Measurements from ENCODE around the gene PROX1.

DNA sequence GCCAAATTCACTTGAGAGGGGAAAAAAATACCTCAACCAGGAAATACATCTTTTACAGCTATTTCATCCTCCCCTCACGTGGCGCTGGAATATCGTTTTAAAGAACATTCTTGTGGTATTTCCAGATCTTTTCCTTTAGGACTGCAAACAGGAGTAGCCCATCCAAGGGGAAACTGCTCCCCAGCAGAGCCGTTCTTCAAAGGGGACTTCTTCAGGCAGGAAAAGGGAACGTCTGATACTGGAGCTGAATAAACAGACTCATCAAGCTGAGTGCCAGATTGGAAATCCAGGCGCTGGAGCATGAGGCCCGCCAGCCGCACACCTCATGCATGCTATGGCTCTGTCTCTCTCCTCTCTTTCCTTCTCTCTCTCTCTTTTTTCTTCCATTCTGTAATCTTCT, 34.0 kb upstream of the PROX1 start:
- TF ChIP-seq, protein P1, sequence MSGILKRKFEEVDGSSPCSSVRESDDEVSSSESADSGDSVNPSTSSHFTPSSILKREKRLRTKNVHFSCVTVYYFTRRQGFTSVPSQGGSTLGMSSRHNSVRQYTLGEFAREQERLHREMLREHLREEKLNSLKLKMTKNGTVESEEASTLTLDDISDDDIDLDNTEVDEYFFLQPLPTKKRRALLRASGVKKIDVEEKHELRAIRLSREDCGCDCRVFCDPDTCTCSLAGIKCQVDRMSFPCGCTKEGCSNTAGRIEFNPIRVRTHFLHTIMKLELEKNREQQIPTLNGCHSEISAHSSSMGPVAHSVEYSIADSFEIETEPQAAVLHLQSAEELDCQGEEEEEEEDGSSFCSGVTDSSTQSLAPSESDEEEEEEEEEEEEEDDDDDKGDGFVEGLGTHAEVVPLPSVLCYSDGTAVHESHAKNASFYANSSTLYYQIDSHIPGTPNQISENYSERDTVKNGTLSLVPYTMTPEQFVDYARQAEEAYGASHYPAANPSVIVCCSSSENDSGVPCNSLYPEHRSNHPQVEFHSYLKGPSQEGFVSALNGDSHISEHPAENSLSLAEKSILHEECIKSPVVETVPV (CRISPR knock-in tag; IDR thresholded peaks at IDR 0.05), result no peak
- TF ChIP-seq RARB (CRISPR knock-in tag; IDR thresholded peaks at IDR 0.05) (no peak), TSHZ2 (CRISPR knock-in tag; IDR thresholded peaks at IDR 0.05) (no peak), GLIS3 (CRISPR knock-in tag; IDR thresholded peaks at IDR 0.05) (no peak), CSDC2 (CRISPR knock-in tag; IDR thresholded peaks at IDR 0.05) (no peak), ESRRG (CRISPR knock-in tag; IDR thresholded peaks at IDR 0.05) (no peak), BACH2 (CRISPR knock-in tag; IDR thresholded peaks at IDR 0.05; ENCODE audit: borderline replicate concordance) (no peak), ZFP30 (CRISPR knock-in tag; IDR thresholded peaks at IDR 0.05) (no peak), ARNTL (CRISPR knock-in tag; IDR thresholded peaks at IDR 0.05; ENCODE audit: borderline replicate concordance, low read depth) (no peak), OSR1 (CRISPR knock-in tag; IDR thresholded peaks at IDR 0.05) (no peak), PPARA (CRISPR knock-in tag; IDR thresholded peaks at IDR 0.05; ENCODE audit: borderline replicate concordance) (no peak)
- TF ChIP-seq, protein P2, sequence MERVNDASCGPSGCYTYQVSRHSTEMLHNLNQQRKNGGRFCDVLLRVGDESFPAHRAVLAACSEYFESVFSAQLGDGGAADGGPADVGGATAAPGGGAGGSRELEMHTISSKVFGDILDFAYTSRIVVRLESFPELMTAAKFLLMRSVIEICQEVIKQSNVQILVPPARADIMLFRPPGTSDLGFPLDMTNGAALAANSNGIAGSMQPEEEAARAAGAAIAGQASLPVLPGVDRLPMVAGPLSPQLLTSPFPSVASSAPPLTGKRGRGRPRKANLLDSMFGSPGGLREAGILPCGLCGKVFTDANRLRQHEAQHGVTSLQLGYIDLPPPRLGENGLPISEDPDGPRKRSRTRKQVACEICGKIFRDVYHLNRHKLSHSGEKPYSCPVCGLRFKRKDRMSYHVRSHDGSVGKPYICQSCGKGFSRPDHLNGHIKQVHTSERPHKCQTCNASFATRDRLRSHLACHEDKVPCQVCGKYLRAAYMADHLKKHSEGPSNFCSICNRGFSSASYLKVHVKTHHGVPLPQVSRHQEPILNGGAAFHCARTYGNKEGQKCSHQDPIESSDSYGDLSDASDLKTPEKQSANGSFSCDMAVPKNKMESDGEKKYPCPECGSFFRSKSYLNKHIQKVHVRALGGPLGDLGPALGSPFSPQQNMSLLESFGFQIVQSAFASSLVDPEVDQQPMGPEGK (CRISPR knock-in tag; IDR thresholded peaks at IDR 0.05; ENCODE audit: borderline replicate concordance), result no peak
- TF ChIP-seq, protein P3, sequence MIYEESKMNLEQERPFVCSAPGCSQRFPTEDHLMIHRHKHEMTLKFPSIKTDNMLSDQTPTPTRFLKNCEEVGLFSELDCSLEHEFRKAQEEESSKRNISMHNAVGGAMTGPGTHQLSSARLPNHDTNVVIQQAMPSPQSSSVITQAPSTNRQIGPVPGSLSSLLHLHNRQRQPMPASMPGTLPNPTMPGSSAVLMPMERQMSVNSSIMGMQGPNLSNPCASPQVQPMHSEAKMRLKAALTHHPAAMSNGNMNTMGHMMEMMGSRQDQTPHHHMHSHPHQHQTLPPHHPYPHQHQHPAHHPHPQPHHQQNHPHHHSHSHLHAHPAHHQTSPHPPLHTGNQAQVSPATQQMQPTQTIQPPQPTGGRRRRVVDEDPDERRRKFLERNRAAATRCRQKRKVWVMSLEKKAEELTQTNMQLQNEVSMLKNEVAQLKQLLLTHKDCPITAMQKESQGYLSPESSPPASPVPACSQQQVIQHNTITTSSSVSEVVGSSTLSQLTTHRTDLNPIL (CRISPR knock-in tag; IDR thresholded peaks at IDR 0.05; ENCODE audit: low read depth), result no peak
